Prostate gland (tissue), 2 donors: ENCODE results near the gene SPG11.

ENCODE experiments used
- POLR2A ChIP-seq: fragments of 450-650 bp; IDR thresholded peaks from one replicate; pipeline ENCODE4 v1.6.1; 2016; ENCODE audit warnings: antibody characterized with exemption, mild to moderate bottlenecking
- POLR2AphosphoS5 ChIP-seq: sonication (generic); formaldehyde crosslinking; IDR thresholded peaks from one replicate; pipeline ENCODE4 v1.6.1; 2017; ENCODE audit warnings: antibody characterized with exemption
- TF ChIP-seq, protein P1 (sequence below), 4 experiments: fragments of 200-600 bp in 2 of 4; fragments of 450-650 bp in 2 of 4; sonication (generic) in 2 of 4; IDR thresholded peaks; 1 replicate in 3 of 4; 2 replicates in 1 of 4; pipeline ENCODE4 v1.5.1; 2016 to 2019; ENCODE audit warnings: antibody characterized with exemption in 4 of 4, mild to moderate bottlenecking in 2 of 4, moderate library complexity in 2 of 4

DNA sequence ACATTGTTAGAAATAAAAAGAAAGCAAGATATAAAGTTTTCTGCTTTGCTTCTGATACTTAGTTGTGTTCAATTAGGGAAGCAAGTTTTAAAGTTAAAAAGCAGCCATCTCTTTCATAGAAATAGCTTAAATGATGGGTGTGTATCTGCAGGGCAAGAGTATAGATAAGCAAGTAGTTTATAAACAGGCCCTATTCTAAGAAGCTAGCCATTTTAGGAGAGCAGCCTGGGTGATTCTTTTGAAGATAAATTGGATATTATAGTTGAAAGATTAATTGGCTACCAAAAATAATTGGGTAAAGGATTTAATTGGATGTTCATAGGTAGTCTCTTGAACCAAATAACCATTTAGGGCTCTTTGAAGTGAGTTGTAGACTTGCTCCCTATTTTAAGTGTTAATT, 120.9 kb downstream of the SPG11 start:
- TF ChIP-seq, protein P1, sequence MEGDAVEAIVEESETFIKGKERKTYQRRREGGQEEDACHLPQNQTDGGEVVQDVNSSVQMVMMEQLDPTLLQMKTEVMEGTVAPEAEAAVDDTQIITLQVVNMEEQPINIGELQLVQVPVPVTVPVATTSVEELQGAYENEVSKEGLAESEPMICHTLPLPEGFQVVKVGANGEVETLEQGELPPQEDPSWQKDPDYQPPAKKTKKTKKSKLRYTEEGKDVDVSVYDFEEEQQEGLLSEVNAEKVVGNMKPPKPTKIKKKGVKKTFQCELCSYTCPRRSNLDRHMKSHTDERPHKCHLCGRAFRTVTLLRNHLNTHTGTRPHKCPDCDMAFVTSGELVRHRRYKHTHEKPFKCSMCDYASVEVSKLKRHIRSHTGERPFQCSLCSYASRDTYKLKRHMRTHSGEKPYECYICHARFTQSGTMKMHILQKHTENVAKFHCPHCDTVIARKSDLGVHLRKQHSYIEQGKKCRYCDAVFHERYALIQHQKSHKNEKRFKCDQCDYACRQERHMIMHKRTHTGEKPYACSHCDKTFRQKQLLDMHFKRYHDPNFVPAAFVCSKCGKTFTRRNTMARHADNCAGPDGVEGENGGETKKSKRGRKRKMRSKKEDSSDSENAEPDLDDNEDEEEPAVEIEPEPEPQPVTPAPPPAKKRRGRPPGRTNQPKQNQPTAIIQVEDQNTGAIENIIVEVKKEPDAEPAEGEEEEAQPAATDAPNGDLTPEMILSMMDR (IDR thresholded peaks at IDR 0.05), result no peak
- no peak for TF ChIP-seq POLR2A
- no peak for TF ChIP-seq POLR2AphosphoS5
